Measurements from ENCODE around the gene PTPN18.
"Not testable (repeated sequence)": the region's sequence is repeated elsewhere in the genome, so short reads cannot be mapped to it uniquely, and the experiment has no call there.

Gene PTPN18

GRCh38 chr2:130385709-130386108 lies 29.9 kb downstream of the PTPN18 start:
- no peak for FAIRE-seq

DNA sequence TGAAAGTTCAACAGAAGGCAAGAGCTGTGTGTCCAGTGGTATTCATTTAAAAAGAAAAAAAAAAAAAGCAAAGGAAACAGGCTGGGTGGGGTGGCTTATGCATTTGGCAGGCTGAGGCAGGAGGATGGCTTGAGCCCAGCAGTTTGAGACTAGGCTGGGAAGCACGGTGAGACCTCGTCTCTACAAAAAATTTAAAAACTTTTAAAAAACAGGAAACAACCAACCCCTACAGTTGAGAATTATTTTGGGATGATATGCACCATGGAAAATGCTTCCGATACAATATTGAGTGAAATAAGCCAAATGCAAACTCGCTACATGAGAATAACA lies 31.2 kb downstream of the PTPN18 start:
- no peak for FAIRE-seq

DNA sequence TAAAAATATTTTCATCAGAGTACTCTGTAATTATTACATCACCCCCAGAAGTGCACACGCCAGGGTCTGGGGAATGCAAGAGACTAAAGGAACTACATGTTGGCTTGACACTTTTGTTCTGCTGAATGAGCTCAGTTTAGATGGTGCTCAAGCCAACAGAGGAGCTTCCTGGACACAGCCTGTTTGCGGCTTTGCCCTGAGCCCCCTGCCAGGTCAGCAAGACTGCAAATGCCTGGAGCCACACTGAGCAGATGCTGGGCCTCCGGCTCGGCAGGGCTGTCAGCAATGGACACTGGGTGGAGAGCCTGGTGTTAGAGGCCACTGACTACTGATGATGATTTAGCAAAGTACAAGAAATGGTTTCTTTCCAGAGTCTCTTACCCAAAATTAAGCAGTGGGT lies 31.9 kb downstream of the PTPN18 start:
- no peak for FAIRE-seq

- FAIRE-seq: no peak
Observed at GRCh38 chr2:130388221-130388907, 32.5 kb downstream of the PTPN18 start.

DNA sequence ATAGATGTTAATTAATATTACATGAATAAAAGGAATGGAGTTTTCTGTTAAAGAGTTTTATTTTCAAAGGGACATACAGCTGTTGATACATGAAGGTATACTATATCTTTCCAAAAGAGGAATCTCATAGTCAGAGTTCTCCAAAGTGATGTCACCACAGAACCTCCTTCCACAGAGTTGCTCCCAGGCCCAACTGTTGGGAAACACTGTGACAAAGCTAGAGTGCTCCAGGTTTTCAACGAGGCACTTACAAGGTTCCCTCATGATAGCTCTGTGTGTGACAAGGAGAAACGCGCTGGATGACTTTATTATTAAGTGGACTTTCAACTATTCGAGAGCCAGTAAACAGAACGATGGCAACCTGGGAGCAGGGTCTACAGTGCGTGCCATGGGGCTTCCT lies 33.5 kb downstream of the PTPN18 start:
- no peak for FAIRE-seq

DNA sequence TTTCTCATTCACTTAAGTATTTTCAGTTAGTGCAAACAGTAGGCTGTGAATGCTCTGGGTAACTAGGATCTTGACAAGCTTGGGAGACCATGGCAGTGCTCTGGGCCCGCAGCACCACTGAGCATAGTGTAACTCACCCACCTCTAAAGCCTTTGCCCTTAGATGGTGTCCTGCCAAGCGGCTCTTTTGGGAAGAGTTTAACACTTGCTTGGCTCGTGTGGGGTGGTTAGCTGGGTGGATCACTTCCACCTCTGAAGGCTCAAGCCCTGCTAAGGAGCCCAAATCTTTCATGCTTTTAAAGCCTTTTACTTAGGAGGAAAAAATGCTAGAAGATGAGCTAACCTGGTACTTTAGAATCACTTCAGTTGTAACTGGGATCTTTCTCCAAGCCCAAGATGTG lies 33.9 kb downstream of the PTPN18 start:
- FAIRE-seq: no peak

GRCh38 chr2:130390460-130391057 lies 34.7 kb downstream of the PTPN18 start:
- no peak for FAIRE-seq

DNA sequence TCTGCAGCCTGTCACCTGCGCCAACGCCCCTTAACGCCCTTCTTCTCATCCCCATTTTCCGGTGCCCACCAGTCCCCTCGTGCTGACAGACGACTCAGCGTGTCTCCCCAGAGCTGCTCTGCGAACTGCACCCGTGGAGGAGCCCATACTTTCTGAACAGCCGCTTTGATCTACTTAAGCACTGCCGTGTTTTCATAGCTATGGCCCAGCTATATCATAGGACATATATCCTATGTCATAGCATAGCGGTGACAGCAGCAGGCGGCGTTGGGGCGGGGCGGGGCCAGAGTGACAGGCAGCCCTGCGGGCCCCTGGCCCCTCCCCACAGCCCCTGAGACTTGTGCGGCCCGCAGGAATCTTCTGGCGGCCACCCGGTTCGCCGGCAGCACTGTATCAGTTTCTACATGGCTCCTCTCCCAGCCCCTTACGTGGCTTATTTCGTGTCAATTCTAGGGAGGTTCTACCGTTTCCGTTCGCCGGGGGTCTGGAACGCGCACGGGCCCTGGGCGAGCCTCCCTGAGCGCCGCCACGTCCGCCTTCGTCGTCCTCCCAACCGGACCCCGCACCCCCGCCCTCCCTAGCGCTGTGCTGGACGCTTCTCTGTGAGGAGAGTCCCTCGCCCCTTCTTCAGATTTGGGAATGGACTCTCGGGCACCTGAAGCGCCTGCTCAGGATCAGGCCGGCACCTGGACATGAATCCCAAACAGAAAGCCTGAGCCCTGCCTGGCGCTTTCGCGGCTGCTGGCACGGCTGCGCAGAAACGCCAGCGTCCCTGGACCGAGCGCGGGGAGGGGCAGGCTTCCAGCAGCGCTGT lies 35.4 kb downstream of the PTPN18 start:
- no peak for FAIRE-seq

- FAIRE-seq: no peak
Observed at GRCh38 chr2:130391872-130392670, 36.2 kb downstream of the PTPN18 start.

DNA sequence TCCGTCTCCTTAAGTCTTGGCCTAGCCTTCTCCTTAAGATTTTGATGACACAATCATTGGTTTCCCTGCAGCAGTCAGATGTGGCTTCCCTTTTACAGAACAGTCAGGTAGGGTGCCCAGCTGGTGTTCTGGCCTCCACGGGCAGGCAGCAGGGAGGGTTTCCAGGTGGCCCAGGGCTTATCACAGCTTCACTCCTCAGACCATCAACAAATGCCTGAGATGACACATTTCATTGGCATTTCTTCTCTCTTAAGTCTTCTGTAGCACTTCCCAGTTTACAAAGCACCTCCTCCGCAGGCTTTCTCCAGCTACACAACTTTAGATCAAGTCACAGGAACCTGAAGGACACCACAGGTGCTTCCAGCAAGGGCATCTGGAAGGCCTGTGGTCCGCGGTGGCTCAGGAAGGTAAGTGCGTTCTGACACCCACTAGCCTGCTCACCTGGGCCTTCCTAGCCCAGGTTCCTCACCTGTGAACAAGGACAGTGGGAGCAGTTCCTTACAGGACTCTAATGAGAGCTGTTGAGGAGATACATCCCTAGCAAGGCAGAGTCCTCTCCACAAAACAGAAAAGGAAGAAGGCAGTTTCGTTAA lies 37.6 kb downstream of the PTPN18 start:
- FAIRE-seq: no peak

GRCh38 chr2:130406280-130406679 lies 50.4 kb downstream of the PTPN18 start:
- FAIRE-seq: not testable (repeated sequence)

GRCh38 chr2:130416693-130417092 lies 60.8 kb downstream of the PTPN18 start:
- not testable (repeated sequence) for FAIRE-seq

GRCh38 chr2:130418845-130419244 lies 63.0 kb downstream of the PTPN18 start:
- not testable (repeated sequence) for FAIRE-seq

All from endometrium (tissue), 2 donors.